ENCODE measurements around the gene RGR.

Gene RGR

DNA sequence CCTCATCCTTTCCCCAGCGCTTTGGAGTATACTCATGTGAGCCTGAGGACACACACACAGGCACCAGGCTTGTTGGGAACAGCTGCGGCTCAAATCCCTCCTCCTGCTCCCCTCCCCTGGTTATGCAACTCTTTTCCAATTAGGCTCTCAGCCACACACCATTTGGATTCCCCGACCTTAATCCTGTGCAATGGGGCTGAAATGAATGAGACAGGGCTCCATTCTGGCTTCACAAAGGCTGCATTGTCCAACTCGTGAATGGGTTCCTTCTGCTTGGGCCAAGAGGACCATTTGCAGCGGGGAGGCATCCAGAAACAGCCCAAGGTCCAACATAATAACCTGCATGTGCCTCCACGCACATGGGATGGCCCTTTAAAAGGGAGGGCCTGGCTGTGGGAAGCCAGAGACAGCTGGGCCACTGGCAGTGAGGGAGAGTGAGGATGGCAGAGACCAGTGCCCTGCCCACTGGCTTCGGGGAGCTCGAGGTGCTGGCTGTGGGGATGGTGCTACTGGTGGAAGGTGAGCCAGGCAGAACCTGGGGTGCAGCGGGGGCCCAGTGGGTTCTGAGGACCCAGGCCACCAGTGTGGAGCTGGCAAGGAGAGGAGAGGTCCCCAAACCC is at the start of gene RGR:
Gene RGR, plus strand, starts transcription at position 403 of the 620 bp plus-strand sequence. Its CDS starts 38 bp downstream, at position 441.
- DNase-seq = no peak

DNA sequence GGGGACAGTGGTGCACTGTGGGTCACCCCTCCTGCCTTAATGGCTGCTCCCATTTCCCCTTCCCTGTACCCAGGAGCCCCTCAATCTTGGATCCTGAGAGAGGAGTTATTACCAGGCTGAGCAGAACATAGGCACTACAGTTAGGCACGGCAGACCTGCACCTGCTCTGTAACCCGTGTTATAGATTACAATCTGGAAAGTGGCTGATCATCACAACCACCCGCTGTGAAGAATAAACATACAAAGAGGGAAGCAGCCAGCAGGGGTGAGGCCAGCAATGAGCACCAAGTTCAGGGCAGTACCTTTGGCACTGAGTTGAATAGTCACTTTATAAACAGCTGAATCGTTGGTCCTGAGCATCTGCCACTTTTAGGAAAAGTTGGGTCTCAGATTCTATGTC is 48.8 kb upstream of the RGR start:
- DNase-seq = no peak

GRCh38 chr10:84196941-84197340 is 47.9 kb upstream of the RGR start:
- no peak for DNase-seq

DNA sequence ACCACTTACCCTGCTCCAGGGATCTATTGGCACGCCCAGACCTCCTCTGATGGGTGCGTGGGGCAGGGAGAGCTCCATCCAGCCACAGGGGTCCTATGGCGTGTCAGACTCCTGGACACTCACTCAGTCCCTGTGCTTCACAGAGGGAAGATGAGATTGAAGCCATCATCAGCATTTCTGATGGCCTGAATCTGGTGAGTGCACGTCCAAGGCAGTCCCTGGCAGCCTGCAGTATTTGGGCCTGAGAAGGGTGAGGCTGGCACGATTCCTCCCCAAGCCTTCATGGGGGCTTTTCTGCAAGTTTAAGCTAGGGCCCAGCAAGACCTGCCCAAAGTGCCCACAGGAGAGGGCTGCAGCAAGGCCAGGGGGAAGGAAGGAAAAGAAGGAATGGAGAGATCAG is 47.2 kb upstream of the RGR start:
- no peak for DNase-seq

DNA sequence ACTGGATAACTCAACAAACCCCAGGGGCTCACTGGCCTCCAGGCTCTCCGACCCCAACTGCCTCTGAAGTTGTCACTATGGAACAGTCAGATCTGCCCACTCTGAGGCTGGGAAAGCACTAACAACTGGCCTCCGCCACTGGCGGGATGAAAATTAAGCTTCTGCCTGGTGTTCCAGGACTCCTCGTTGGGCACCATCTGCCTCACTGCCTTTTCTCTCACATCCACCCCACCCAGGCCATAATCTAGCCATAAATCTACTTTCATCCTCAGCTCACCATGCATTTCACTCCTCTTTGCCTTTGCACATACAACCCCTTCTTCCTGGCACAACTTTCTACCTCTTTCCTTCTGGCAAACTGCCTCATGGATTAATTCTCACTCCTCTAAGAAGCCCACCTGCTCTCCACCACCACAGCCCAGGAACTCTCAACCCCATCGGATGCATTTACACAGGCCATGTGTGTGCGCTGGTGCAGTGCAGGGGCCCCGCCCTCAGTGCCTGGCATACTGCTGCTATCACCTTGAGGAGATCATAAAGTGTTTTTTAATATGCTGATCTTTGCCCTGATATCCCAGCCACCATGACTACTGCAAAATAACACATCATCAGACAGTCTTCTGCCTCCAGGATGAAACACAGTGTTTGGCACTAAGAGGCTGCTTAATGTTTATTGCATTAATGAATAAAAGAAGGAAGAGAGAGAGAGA is 46.5 kb upstream of the RGR start:
- no peak for DNase-seq

- DNase-seq = no peak
Measured at GRCh38 chr10:84200537-84201243, 44.2 kb upstream of the RGR start.

DNA sequence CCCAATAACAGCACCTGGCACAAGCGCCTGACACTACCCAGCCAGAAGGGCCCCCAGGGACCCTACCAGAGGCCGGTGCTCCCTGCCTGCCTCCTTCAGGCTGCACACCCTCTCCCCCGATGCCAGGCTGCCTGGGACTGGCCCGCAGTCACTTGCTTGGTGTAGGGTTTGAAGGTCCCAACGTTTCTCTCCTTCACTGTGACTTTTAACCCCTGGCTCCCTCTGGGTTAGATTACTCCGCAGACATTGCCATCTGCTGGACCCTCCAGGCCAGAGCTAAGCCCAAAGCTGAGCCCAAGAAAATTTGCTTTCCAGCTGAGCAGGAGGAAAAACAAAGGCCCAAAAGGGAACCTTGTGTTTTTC is 43.6 kb upstream of the RGR start:
- DNase-seq = no peak

- no peak for DNase-seq
Measured at GRCh38 chr10:84201682-84202081, 43.2 kb upstream of the RGR start.

- DNase-seq = no peak
Measured at GRCh38 chr10:84202349-84202748, 42.5 kb upstream of the RGR start.

DNA sequence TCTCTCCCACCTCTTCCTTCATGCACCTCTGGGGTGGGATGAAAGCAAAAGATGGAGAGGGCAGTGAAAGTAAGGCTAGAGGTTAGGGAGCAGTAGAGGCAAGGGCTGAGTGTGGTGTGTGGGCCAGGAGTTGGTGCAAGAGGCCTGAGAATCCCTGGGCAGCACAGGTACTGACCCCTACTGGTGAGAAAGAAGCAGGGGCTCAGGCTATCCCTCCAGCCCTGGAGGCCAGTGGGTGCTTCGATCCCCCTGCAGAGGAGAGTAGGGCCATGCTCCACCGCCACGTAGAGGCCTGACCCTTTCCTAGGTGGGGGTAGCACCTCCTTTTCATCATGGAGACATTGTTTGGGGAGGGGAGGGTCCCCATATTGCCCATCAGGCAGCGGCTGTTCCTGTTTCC is 40.7 kb upstream of the RGR start:
- no peak for DNase-seq

DNA sequence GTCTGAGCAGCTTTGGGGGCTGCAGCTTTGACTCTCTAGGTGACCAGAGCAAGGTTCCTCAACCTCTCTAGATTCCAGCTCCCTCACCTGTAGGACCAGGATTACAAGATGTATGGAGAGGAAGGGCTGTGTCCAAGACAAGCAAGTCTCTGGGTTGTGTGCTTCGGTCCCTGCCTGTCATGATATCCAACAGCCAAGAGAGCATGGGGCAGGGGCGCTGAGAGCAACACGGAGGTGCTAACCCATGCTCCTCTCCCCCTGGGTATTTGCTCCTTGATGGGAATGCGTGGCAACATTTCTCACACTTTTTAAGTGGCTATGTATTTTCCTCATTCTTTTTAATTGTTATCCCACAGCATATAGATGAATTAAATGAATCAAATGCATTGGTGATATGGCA is 40.2 kb upstream of the RGR start:
- no peak for DNase-seq

DNA sequence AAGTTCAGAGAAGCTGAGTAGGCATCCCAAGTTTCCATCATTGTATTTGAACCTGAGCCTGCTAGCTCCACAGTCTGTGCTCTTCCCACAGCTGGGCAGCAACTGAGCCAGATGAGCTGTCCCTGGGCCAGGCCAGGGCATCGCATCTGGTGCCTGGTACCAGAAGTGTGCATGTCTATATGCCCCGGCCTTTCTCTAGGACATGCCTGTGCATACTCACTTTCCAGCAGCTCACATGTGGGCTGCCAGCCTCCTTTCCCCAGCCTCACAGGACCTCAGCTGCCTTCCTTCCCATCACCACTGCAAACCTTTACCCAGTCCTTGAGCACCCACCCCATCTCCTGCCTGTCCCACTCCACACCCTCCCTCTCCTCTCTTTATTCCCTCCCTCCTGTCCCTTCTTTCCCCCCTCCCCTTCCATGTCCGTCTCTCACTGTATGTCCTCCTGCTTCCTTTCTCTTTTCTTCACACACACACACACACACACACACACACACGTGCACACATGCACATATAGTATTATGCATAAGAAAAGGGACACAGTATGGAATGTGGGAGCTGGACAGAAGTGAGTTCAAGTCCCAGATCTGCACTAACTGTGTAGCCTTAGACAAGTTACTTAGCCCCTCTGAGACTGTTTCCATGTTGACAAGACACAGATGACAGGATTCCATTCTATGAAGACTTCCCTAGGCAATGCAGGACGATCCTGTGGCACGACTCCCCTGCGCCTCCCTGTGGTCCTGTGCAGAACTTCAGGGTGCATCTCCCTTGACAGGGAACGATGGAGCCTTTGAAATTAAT is 39.6 kb upstream of the RGR start:
- no peak for DNase-seq

GRCh38 chr10:84205853-84206525 is 38.9 kb upstream of the RGR start:
- no peak for DNase-seq

DNA sequence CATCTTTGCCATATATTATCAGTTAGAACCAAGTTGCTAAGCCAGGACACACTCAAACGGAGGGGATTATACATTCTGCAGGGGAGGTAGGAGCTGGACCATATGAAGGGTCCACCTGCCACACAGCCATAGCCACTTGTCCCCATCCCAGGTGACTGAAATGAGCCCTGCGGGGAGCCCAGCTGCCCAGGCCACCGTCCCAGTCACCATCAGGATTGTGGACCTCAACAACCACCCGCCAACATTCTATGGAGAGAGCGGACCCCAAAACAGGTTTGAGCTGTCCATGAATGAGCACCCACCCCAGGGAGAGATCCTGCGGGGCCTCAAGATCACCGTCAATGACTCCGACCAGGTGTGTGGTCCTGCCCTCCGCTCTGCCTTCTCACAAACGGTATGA is 36.8 kb upstream of the RGR start:
- DNase-seq = no peak

- DNase-seq = no peak
Measured at GRCh38 chr10:84211566-84211965, 33.3 kb upstream of the RGR start.

DNA sequence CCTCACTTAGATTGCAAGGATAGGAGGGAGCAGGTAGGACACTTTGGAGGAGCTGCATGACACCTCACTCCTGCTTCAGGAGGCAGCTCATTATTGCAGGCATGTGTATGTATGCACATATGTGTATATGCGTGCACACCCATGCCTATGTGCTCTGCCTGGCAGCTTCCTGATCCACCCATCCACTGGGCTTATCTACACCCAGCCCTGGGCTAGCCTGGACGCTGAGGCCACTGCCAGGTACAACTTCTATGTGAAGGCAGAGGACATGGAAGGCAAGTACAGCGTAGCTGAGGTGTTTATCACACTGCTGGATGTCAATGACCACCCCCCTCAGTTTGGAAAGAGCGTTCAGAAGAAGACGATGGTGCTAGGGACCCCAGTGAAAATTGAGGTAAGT is 32.8 kb upstream of the RGR start:
- no peak for DNase-seq

- DNase-seq = no peak
Measured at GRCh38 chr10:84213076-84213475, 31.8 kb upstream of the RGR start.

DNA sequence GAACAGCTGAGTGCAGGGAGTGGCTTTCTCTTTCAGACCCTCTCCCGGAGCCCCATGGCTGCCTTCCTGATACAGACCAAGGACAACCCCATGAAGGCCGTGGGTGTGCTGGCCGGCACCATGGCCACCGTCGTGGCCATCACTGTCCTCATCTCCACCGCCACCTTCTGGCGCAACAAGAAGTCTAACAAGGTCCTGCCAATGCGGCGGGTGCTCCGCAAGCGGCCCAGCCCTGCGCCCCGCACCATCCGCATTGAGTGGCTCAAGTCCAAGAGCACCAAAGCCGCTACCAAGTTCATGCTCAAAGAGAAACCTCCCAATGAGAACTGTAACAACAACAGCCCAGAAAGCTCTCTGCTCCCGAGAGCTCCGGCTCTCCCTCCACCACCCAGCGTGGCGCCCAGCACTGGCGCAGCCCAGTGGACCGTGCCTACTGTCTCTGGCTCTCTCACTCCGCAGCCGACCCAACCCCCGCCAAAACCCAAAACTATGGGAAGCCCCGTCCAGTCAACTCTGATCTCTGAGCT is 30.7 kb upstream of the RGR start:
- no peak for DNase-seq

DNA sequence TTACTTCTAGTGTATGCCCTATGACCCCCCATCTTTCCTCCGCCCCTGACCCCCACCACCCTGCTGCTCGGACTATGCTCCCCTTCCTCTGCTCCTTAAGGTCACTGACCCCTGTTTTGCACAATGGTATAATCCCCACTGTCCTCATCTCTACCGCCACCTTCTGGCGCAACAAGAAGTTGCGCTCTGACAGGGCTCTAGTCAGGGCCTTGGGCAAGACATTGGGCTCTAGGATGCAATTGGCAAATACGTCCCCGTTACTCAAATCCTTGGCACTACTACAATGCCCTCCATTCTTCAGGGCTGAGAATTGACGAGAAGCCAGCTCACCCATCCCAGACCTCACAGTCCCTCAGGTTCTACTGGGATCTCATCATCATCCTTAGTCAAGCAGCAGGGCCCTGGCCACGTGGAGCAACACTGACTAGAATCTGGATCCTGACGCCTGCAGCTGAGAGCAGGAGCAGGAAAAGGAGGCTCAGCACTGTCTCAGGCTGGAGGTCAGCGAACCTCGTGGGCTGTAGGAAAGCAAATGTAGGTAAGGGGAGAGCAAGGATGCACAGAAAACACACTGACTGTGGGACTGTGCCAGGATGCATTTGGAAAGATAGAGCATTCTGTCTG is 30.1 kb upstream of the RGR start:
- no peak for DNase-seq

- DNase-seq = no peak
Measured at GRCh38 chr10:84216834-84217233, 28.0 kb upstream of the RGR start.

DNA sequence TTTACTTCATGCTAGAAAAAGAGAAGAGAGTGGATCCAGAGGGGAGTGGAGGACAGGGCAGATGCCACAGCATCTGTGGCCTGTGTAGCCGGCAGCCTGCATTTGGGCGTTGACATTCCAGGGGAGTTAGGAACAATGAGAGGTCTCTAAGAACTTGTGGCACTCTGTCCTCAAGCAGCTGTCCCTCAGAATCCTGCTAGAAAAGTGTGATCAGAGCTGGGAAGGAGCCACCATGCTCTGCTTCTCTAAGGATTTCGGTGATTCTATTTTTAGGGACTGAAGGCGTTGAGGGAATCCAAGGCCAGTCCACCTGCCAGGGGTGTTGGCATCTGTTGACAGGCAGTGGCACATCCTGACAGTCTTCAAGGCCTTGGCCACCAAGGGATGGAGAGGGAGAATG is 27.1 kb upstream of the RGR start:
- DNase-seq = no peak

- DNase-seq = no peak
Measured at GRCh38 chr10:84221916-84222315, 22.9 kb upstream of the RGR start.

Data from SHP77 treated with DMSO at 0.1 percent for 48 hours (cell line).